GM23248 (cell line): Measurements from ENCODE around the gene WFDC1. TPM values are rescaled to one million over a fixed set of nuclear protein-coding genes. Genes with fewer than 3 reads are reported as not detected.

Experiments used
- DNase-seq: peaks from one replicate; pipeline ENCODE4 v3.0.0-alpha.2; 2015
- H2AFZ ChIP-seq: fragments of 200-600 bp; sonication (generic); 2 replicates; pipeline ENCODE4 v1.6.1; 2016; ENCODE audit warnings: antibody characterized with exemption
- H3F3A ChIP-seq: fragments of 200-600 bp; sonication (generic); 2 replicates; pipeline ENCODE4 v1.6.1; 2016; ENCODE audit warnings: mild to moderate bottlenecking, antibody characterized with exemption, mixed run types; ENCODE audit not compliant: insufficient read depth
- H3K27ac ChIP-seq: fragments of 200-600 bp; sonication (generic); 2 replicates; pipeline ENCODE4 v1.5.1; 2016; ENCODE audit warnings: mild to moderate bottlenecking
- H3K27me3 ChIP-seq: fragments of 200-600 bp; sonication (generic); replicated peaks from 2 replicates; pipeline ENCODE4 v1.6.1; 2016; ENCODE audit warnings: mild to moderate bottlenecking; ENCODE audit not compliant: insufficient read depth
- H3K36me3 ChIP-seq: fragments of 200-600 bp; sonication (generic); 2 replicates; pipeline ENCODE4 v1.6.1; 2016; ENCODE audit warnings: low read depth, mild to moderate bottlenecking
- H3K4me1 ChIP-seq: fragments of 200-600 bp; sonication (generic); 2 replicates; pipeline ENCODE4 v1.6.1; 2016; ENCODE audit warnings: mild to moderate bottlenecking; ENCODE audit not compliant: insufficient read depth
- H3K4me2 ChIP-seq: fragments of 200-600 bp; sonication (generic); one replicate; pipeline ENCODE4 v1.6.1; 2016; ENCODE audit warnings: mild to moderate bottlenecking; ENCODE audit not compliant: unreplicated experiment
- H3K4me3 ChIP-seq: fragments of 200-600 bp; sonication (generic); 2 replicates; pipeline ENCODE4 v1.5.1; 2016; ENCODE audit warnings: mild to moderate bottlenecking
- H3K79me2 ChIP-seq: fragments of 200-600 bp; sonication (generic); 2 replicates; pipeline ENCODE4 v1.6.1; 2016; ENCODE audit warnings: mild to moderate bottlenecking; ENCODE audit not compliant: insufficient read depth
- H3K9ac ChIP-seq: fragments of 200-600 bp; sonication (generic); 2 replicates; pipeline ENCODE4 v1.6.1; 2016; ENCODE audit warnings: mild to moderate bottlenecking
- H3K9me2 ChIP-seq: fragments of 200-600 bp; sonication (generic); 2 replicates; pipeline ENCODE4 v1.6.1; 2016; ENCODE audit warnings: mixed run types, mild to moderate bottlenecking, moderate library complexity; ENCODE audit not compliant: insufficient read depth
- H3K9me3 ChIP-seq: fragments of 200-600 bp; sonication (generic); one replicate; pipeline ENCODE4 v1.6.1; 2017; ENCODE audit warnings: low read depth
- H4K20me1 ChIP-seq: fragments of 200-600 bp; sonication (generic); 2 replicates; pipeline ENCODE4 v1.6.0; 2016; ENCODE audit not compliant: insufficient read depth
- EZH2 ChIP-seq: fragments of 200-600 bp; sonication (generic); IDR thresholded peaks from 2 replicates; pipeline ENCODE4 v1.6.1; 2018; ENCODE audit warnings: antibody characterized with exemption, mild to moderate bottlenecking; ENCODE audit not compliant: insufficient read depth, poor library complexity, severe bottlenecking
- EZH2phosphoT487 ChIP-seq: fragments of 200-600 bp; sonication (generic); IDR thresholded peaks from 2 replicates; pipeline ENCODE4 v1.6.1; 2018; ENCODE audit warnings: antibody characterized with exemption, moderate library complexity, mild to moderate bottlenecking, low read depth; ENCODE audit not compliant: insufficient read depth
- WGBS, 2 experiments: methylation state at CpG; one replicate each; pipeline ENCODE4 v1.1.6; 2015 to 2017; ENCODE audit warnings: low lambda C conversion rate in 2 of 2, low coverage in 1 of 2; ENCODE audit errors: missing lambda C conversion rate in 2 of 2; 5-methylcytosine and 5-hydroxymethylcytosine counted together
- in situ Hi-C: fragments of 300-500 bp; cut with MboI; formaldehyde crosslinking; loops from 2 replicates; pipeline ENCODE4 v1.15.0; 2020
- polyA plus RNA-seq: library from polyadenylated mRNA; unstranded; fragments of >200 nt; fragmentation: Nextera tagmentation; extraction: Ambion mirVana; gene quantifications from 2 replicates; pipeline ENCODE4 v1.2.1, GENCODE V29; 2016
- total RNA-seq: library from RNA; depleted of rRNA; stranded (reverse); fragments of >200 nt; shearing (Covaris generic); gene quantifications from 2 replicates; pipeline ENCODE4 v1.2.3, GENCODE V29; 2014

WFDC1 gene
- total and polyA plus RNA-seq, 2 experiments from 2014 or later = 0.35 to 0.76 TPM

DNA sequence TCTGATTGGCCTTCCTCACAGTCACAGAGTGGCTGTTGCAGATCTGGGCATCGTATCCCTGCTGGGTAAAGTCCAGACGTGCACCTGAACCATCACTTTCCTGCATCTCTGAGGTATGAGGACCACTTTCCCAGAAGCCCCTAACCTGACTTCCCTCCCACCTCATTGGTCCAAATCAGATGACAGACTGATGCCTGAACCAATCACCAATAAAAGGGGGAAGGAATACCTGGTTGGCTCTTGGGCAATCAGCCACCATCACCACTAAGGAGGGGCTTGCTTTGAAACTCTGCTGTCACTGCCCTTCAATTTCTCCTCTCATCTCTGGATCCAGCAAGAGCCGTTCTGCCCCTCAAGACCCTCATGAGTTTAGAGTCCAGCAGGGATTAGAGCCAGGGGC, 13.6 kb upstream of the WFDC1 start:
- DNase-seq = no peak

DNA sequence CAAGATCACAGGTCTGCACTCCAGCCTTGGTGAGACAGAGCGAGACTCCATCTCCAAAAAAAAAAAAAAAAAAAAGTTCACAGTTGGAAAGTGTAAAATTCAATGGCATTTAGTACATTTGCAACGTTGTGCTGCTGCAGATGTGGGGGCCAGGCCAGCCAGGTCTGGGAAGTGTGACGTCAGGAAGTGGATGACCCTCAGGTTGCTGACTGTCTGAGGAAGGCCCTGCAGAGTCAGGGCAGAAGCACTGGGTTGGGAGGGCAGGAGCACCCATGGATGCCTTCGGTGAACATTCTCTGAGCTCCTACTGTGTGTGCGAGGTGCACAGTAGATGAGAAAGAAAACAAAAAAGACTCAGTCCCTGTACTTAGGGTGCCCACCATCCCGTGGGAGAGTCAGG, 12.1 kb upstream of the WFDC1 start:
- Histone ChIP-seq H3K27ac (no peak overlapping the region), H3K27me3 (no peaks in the 10 kb centered on the region), H3K36me3 (no peaks in the 10 kb centered on the region), H3K79me2 (no peaks in the 10 kb centered on the region), H3K9me2 (no peaks in the 10 kb centered on the region), H3K9ac (no peak overlapping the region), H3F3A (no peaks in the 10 kb centered on the region), H3K4me3 (no peak overlapping the region), H3K9me3 (no peaks in the 10 kb centered on the region), H3K4me1 (no peaks in the 10 kb centered on the region), H2AFZ (no peak overlapping the region), H3K4me2 (no peak overlapping the region), H4K20me1 (no peaks in the 10 kb centered on the region)
- in situ Hi-C loops = loop anchor here (10.0 kb wide), 1 partner anchor 202 kb away; no protein-coding TSS in a partner anchor
- no peak for DNase-seq
- TF ChIP-seq EZH2phosphoT487 = no peak
- TF ChIP-seq EZH2 = no peak
- WGBS, 2 experiments = 46 to 58% methylated on average over 6 of the region's 6 CpGs

More for the DNA sequence above, 13.6 kb upstream of the WFDC1 start:
- Histone ChIP-seq H3K4me1 (no peaks in the 10 kb centered on the region), H3K9ac (no peak overlapping the region), H3K27ac (no peak overlapping the region), H3K9me3 (no peaks in the 10 kb centered on the region), H3K9me2 (no peaks in the 10 kb centered on the region), H3K4me3 (no peak overlapping the region), H2AFZ (no peak overlapping the region), H3K4me2 (no peak overlapping the region), H4K20me1 (no peaks in the 10 kb centered on the region), H3F3A (no peaks in the 10 kb centered on the region), H3K79me2 (no peaks in the 10 kb centered on the region), H3K36me3 (no peaks in the 10 kb centered on the region), H3K27me3 (no peaks in the 10 kb centered on the region)
- 76 to 84% methylated on average over 3 of the region's 3 CpGs for WGBS, 2 experiments
- in situ Hi-C loops = loop anchor here (10.0 kb wide), 1 partner anchor 204 kb away; no protein-coding TSS in a partner anchor
- TF ChIP-seq EZH2phosphoT487 = no peak
- TF ChIP-seq EZH2 = no peak

DNA sequence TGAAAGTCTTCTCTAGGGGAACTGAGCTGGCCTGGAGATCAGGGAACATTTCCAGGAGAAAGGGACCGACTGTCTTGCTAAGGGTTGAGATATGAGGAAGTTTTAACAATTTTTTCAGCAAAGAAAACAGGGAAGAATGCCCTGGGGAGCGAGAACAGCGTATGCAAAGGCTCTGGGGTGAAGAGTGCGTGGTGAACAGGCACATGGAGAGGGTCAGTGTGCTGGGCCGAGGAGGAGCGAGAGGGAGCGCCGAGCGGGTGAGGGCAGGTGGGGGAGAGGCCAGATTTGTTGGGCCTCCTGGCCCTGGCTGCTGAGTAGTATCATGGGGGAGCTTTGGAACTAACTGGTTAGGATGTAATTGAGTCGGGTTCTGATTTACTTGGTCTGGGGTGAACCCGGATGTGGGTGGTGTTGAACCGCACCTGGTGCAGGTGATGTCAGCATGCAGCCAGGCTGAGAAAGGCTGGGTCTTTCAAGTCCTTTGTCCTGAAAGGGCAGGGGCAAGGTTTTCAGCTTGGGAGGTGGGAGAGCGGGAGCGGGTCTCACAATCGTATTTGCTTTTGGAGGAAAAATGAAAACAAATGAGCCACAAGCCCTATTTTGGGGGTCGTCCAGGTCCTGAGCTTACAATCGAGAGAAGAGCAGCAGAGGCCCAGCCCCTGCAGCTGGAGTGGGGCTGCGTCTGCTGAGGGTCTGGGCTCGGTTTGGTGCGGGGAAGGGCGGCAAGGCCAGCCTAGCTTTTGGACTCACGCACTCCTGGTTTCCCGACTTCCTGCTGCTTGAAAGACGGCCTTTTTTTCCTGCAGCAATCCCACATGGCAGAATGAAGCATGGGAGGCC, 11.1 kb upstream of the WFDC1 start:
- no peaks in the 10 kb centered on the region for H3K79me2 ChIP-seq
- TF ChIP-seq EZH2phosphoT487 = no peak
- TF ChIP-seq EZH2 = no peak
- H3K9ac ChIP-seq = no peak overlapping the region
- no peaks in the 10 kb centered on the region for H3K9me2 ChIP-seq
- no peaks in the 10 kb centered on the region for H3F3A ChIP-seq
- no peak overlapping the region for H3K27ac ChIP-seq
- no peak overlapping the region for H3K4me2 ChIP-seq
- H3K4me3 ChIP-seq = no peak overlapping the region
- H2AFZ ChIP-seq = 0 out of 2 replicates have a peak overlapping the region, but pooled peaks have one; percentile 44
- H3K4me1 ChIP-seq = no peaks in the 10 kb centered on the region
- no peak for DNase-seq
- no peaks in the 10 kb centered on the region for H3K9me3 ChIP-seq
- 63 to 67% methylated on average over 24 of the region's 24 CpGs for WGBS, 2 experiments
- in situ Hi-C loops = loop anchor here (10.0 kb wide), 1 partner anchor 201 kb away; no protein-coding TSS in a partner anchor
- no peaks in the 10 kb centered on the region for H4K20me1 ChIP-seq
- no peaks in the 10 kb centered on the region for H3K27me3 ChIP-seq
- H3K36me3 ChIP-seq = no peaks in the 10 kb centered on the region

DNA sequence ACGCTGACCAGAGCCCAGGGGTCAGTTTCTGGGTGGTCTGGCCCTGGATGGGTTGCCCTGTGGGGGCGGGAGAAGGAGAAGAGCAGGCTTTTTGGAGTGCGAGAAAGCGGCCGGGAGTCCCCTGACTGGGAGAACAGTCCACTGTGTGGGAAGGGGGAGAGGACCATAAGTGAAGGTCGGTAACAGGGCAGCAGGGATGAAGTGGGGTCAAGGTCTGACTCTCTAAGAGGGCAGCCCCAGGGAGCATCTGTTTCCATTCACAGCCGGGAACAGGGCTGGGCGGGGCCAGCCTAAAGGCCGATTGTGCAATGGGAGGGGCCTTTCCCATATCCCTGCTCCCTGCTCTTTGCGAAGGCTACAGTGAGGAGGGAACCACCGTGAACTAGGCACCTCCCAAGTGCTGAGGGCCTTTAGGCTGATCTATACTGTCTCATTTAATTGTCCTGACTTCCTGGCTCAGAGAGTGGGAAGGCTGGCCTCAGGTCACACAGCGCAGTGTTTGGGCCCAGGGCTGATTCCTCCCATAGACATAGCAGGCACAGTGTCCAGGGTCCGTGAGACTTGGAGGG, 10.4 kb upstream of the WFDC1 start:
- Histone ChIP-seq H4K20me1 (no peaks in the 10 kb centered on the region), H3K9me2 (no peaks in the 10 kb centered on the region), H3K4me3 (no peak overlapping the region), H3F3A (no peaks in the 10 kb centered on the region), H3K36me3 (no peaks in the 10 kb centered on the region), H3K79me2 (no peaks in the 10 kb centered on the region), H3K9ac (no peak overlapping the region), H3K9me3 (no peaks in the 10 kb centered on the region), H3K27me3 (0 out of 2 replicates have a peak, but pooled peaks cover 5% of the 10 kb centered on the region), H3K4me2 (no peak overlapping the region), H2AFZ (peak overlapping the region; percentile 44; the same call in 1 of the 2 replicates), H3K27ac (no peak overlapping the region), H3K4me1 (no peaks in the 10 kb centered on the region)
- DNase-seq = peak; percentile 72
- WGBS, 2 experiments = 19 to 23% methylated on average over 13 of the region's 13 CpGs
- in situ Hi-C loops = loop anchor here (10.0 kb wide), 1 partner anchor 201 kb away; no protein-coding TSS in a partner anchor
- no peak for TF ChIP-seq EZH2phosphoT487
- no peak for TF ChIP-seq EZH2
